Sigmoid colon (tissue), 4 donors: ENCODE data around the gene SFTPB.
A peak's percentile ranks its signal among the peaks of the same experiment; 100 is the strongest.

Experiments used
- CTCF ChIP-seq, 4 experiments: fragments of 450-650 bp in 3 of 4; fragments of 200-600 bp in 1 of 4; IDR thresholded peaks; one replicate each; pipeline ENCODE4 v1.5.1; 2016 to 2019; ENCODE audit warnings: antibody characterized with exemption in 4 of 4, mild to moderate bottlenecking in 3 of 4, moderate library complexity in 2 of 4
- EP300 ChIP-seq, 4 donors: sonication (generic); formaldehyde crosslinking; IDR thresholded peaks; one replicate each; pipeline ENCODE4 v1.6.1; 2017; ENCODE audit warnings: antibody characterized with exemption in 4 of 4
- POLR2A ChIP-seq, 2 donors: fragments of 450-650 bp; IDR thresholded peaks; one replicate each; pipeline ENCODE4 v1.6.1; 2016; ENCODE audit warnings: antibody characterized with exemption in 2 of 2, mild to moderate bottlenecking in 2 of 2, moderate library complexity in 2 of 2
- POLR2AphosphoS5 ChIP-seq, 4 donors: sonication (generic); formaldehyde crosslinking; IDR thresholded peaks; one replicate each; pipeline ENCODE4 v1.6.1; 2017; ENCODE audit warnings: antibody characterized with exemption in 4 of 4

GRCh38 chr2:85611705-85612587, 56.1 kb downstream of the SFTPB start, which contains the start of gene C2orf68:
- TF ChIP-seq CTCF (IDR thresholded peaks at IDR 0.05) (no peak), POLR2AphosphoS5 (IDR thresholded peaks at IDR 0.05) (peak; percentile 78 to 93 (median 86)), POLR2A (IDR thresholded peaks at IDR 0.05) (peak; percentile 67 to 68), EP300 (IDR thresholded peaks at IDR 0.05) (no peak)
